H1 (cell line): ENCODE measurements around the gene TAX1BP3. TPM values are rescaled to one million over a fixed set of nuclear protein-coding genes. Genes with fewer than 3 reads are reported as not detected.

Experiments used
- CTCF ChIA-PET: fragments of 300-600 bp; sonication (Branson Sonifier 250); formaldehyde crosslinking; loops from one replicate; lab custom pipeline; 2021; ENCODE audit not compliant: partially characterized antibody; lab: Charles Lee
- POLR2A ChIA-PET: fragments of 300-600 bp; sonication (Branson Sonifier 250); formaldehyde crosslinking; loops from one replicate; lab custom pipeline; 2021; ENCODE audit warnings: inconsistent platforms; ENCODE audit not compliant: partially characterized antibody; lab: Charles Lee
- DNase-seq, 2 experiments: peaks; one replicate each; pipeline versions ENCODE4 v3.0.0 to v3.0.0-alpha.2; 2010 to 2022; ENCODE audit warnings: low spot score in 2 of 2, low read depth in 1 of 2, mixed read lengths in 1 of 2
- FAIRE-seq: peaks from 2 replicates; lab custom pipeline; 2011; peaks lifted over from hg19 to GRCh38; lab: Jason Lieb, UNC
- H2AFZ ChIP-seq: 2 replicates; pipeline ENCODE4 v1.8.1; 2012; ENCODE audit warnings: low read length, inconsistent platforms
- H2AK5ac ChIP-seq: 2 replicates; pipeline ENCODE4 v1.6.1; 2013; ENCODE audit warnings: low read depth, low read length
- H2BK120ac ChIP-seq: replicated peaks from 2 replicates; pipeline ENCODE3; 2013; ENCODE audit warnings: low read depth, low read length, inconsistent platforms
- H2BK12ac ChIP-seq: 2 replicates; pipeline ENCODE4 v1.6.1; 2013; ENCODE audit warnings: low read depth, low read length
- H2BK15ac ChIP-seq: 2 replicates; pipeline ENCODE4 v1.6.1; 2013; ENCODE audit warnings: low read length
- H2BK20ac ChIP-seq: 2 replicates; pipeline ENCODE4 v1.6.1; 2013; ENCODE audit warnings: low read length
- H2BK5ac ChIP-seq: 2 replicates; pipeline ENCODE4 v1.6.1; 2013; ENCODE audit warnings: low read depth, low read length
- H3K14ac ChIP-seq: 2 replicates; pipeline ENCODE4 v1.6.1; 2013; ENCODE audit warnings: inconsistent platforms; ENCODE audit not compliant: insufficient read length
- H3K18ac ChIP-seq: 2 replicates; pipeline ENCODE4 v1.6.1; 2013; ENCODE audit warnings: low read length; ENCODE audit errors: extremely low read depth
- H3K23ac ChIP-seq: 2 replicates; pipeline ENCODE4 v1.6.1; 2013; ENCODE audit warnings: inconsistent platforms; ENCODE audit not compliant: insufficient read length
- H3K23me2 ChIP-seq: 2 replicates; pipeline ENCODE4 v1.6.1; 2013; ENCODE audit warnings: low read depth, low read length
- H3K27ac ChIP-seq: 2 replicates; pipeline ENCODE4 v1.6.1; 2011; ENCODE audit warnings: low read depth, low read length, inconsistent platforms
- H3K27me3 ChIP-seq, 4 experiments: replicated peaks in 1 of 4; 1 replicate in 1 of 4; 2 replicates in 3 of 4; pipeline versions ENCODE4 v1.6.1 to v1.8.1; 2011 to 2013; ENCODE audit warnings: low read length in 3 of 4, mild to moderate bottlenecking in 3 of 4, inconsistent platforms in 2 of 4, mixed read lengths in 2 of 4, moderate library complexity in 1 of 4; ENCODE audit not compliant: control insufficient read depth in 3 of 4, insufficient read depth in 3 of 4; ENCODE audit errors: extremely low read depth in 1 of 4
- H3K36me3 ChIP-seq, 4 experiments: 2 replicates each; pipeline versions ENCODE4 v1.6.1 to v1.8.1; 2011 to 2013; ENCODE audit warnings: mild to moderate bottlenecking in 4 of 4, low read length in 3 of 4, moderate library complexity in 2 of 4, control low read depth in 1 of 4, inconsistent platforms in 1 of 4; ENCODE audit not compliant: insufficient read depth in 4 of 4, control insufficient read depth in 2 of 4
- H3K4ac ChIP-seq: replicated peaks from 2 replicates; pipeline ENCODE3; 2013; ENCODE audit warnings: low read length, low read depth, mixed read lengths, inconsistent platforms; ENCODE audit not compliant: insufficient read length
- H3K4me1 ChIP-seq, 4 experiments: replicated peaks in 1 of 4; 1 replicate in 1 of 4; 2 replicates in 3 of 4; pipeline versions ENCODE4 v1.6.1 to v1.8.1; 2011 to 2013; ENCODE audit warnings: low read length in 3 of 4, inconsistent platforms in 2 of 4, mixed read lengths in 1 of 4; ENCODE audit not compliant: insufficient read depth in 4 of 4, control insufficient read depth in 3 of 4
- H3K4me2 ChIP-seq, 2 experiments: 2 replicates each; pipeline versions ENCODE4 v1.6.1 to v1.8.1; 2011 to 2013; ENCODE audit warnings: low read depth in 2 of 2, low read length in 2 of 2, control low read depth in 1 of 2, inconsistent platforms in 1 of 2, mild to moderate bottlenecking in 1 of 2; ENCODE audit not compliant: insufficient read depth in 1 of 2
- H3K4me3 ChIP-seq, 4 experiments: fragments of 200-600, 300-600 bp in 1 of 4; sonication (generic), shearing (Covaris generic), sonication (Bioruptor Twin) in 1 of 4; 2 replicates each; pipeline versions ENCODE4 v1.5.1 to v1.8.1; 2011 to 2016; ENCODE audit warnings: low read length in 4 of 4, low read depth in 3 of 4, control low read depth in 2 of 4, inconsistent platforms in 2 of 4, mild to moderate bottlenecking in 2 of 4, mixed read lengths in 1 of 4, moderate library complexity in 1 of 4; ENCODE audit not compliant: insufficient read depth in 2 of 4; ENCODE audit errors: extremely low read depth in 1 of 4
- H3K56ac ChIP-seq: replicated peaks from 2 replicates; pipeline ENCODE3; 2013; ENCODE audit warnings: low read depth, mild to moderate bottlenecking, mixed read lengths, low read length, inconsistent platforms; ENCODE audit not compliant: insufficient read length
- H3K79me1 ChIP-seq: 2 replicates; pipeline ENCODE4 v1.6.1; 2013; ENCODE audit warnings: low read depth, low read length, control low read depth
- H3K79me2 ChIP-seq, 2 experiments: 2 replicates each; pipeline versions ENCODE4 v1.6.1 to v1.8.1; 2012 to 2013; ENCODE audit warnings: low read length in 2 of 2, mild to moderate bottlenecking in 2 of 2, inconsistent platforms in 1 of 2; ENCODE audit not compliant: insufficient read depth in 2 of 2, control insufficient read depth in 1 of 2
- H3K9ac ChIP-seq, 4 experiments: replicated peaks in 1 of 4; 1 replicate in 1 of 4; 2 replicates in 3 of 4; pipeline versions ENCODE4 v1.6.1 to v1.8.1; 2011 to 2013; ENCODE audit warnings: low read depth in 3 of 4, low read length in 3 of 4, control low read depth in 2 of 4, mild to moderate bottlenecking in 2 of 4, moderate library complexity in 2 of 4, inconsistent platforms in 1 of 4; ENCODE audit errors: extremely low read depth in 1 of 4
- H3K9me3 ChIP-seq, 2 experiments: 2 replicates each; pipeline versions ENCODE4 v1.6.1 to v1.8.1; 2012 to 2013; ENCODE audit warnings: mild to moderate bottlenecking in 2 of 2, moderate library complexity in 2 of 2, control low read depth in 1 of 2, inconsistent platforms in 1 of 2, low read depth in 1 of 2, low read length in 1 of 2, mixed read lengths in 1 of 2; ENCODE audit not compliant: insufficient read depth in 2 of 2
- H4K20me1 ChIP-seq, 2 experiments: replicated peaks in 1 of 2; 2 replicates each; pipeline versions ENCODE3 to v1.8.1; 2011 to 2013; ENCODE audit warnings: inconsistent platforms in 2 of 2, low read length in 2 of 2, mild to moderate bottlenecking in 1 of 2; ENCODE audit not compliant: insufficient read depth in 2 of 2, control insufficient read depth in 1 of 2
- H4K5ac ChIP-seq: 2 replicates; pipeline ENCODE4 v1.6.1; 2013; ENCODE audit warnings: low read length, low read depth, mixed read lengths, inconsistent platforms; ENCODE audit not compliant: insufficient read length
- H4K8ac ChIP-seq: 2 replicates; pipeline ENCODE4 v1.8.0; 2013; ENCODE audit warnings: mild to moderate bottlenecking, moderate library complexity, low read length, inconsistent platforms; ENCODE audit not compliant: insufficient read depth; ENCODE audit errors: extremely low read depth
- H4K91ac ChIP-seq: replicated peaks from 2 replicates; pipeline ENCODE3; 2013; ENCODE audit warnings: low read length, mixed read lengths, inconsistent platforms; ENCODE audit not compliant: insufficient read length
- CEBPB ChIP-seq: IDR thresholded peaks from 2 replicates; pipeline ENCODE4 v1.6.1; 2012; ENCODE audit warnings: low read depth, low read length
- CREB1 ChIP-seq: IDR thresholded peaks from 2 replicates; pipeline ENCODE4 v1.6.1; 2012; ENCODE audit warnings: inconsistent platforms
- KDM1A ChIP-seq: fragments of 200-600, 300-600 bp; sonication (generic); IDR thresholded peaks from 2 replicates; pipeline ENCODE4 v1.7.1; 2016; ENCODE audit warnings: mild to moderate bottlenecking, low read length, borderline replicate concordance
- KDM5A ChIP-seq: fragments of 200-600 bp; IDR thresholded peaks from 2 replicates; pipeline ENCODE4 v1.7.1; 2012; ENCODE audit warnings: mild to moderate bottlenecking, low read length, inconsistent platforms, mixed read lengths
- RAD21 ChIP-seq, 2 experiments: IDR thresholded peaks in 1 of 2; conservative IDR thresholded peaks in 1 of 2; 2 replicates each; pipeline ENCODE4 v1.6.1; 2011; ENCODE audit warnings: low read depth in 2 of 2, low read length in 2 of 2, improper control_type of control experiment in 1 of 2, inconsistent platforms in 1 of 2, mild to moderate bottlenecking in 1 of 2, moderate library complexity in 1 of 2
- RBBP5 ChIP-seq: IDR thresholded peaks from 2 replicates; pipeline ENCODE4 v1.7.1; 2012; ENCODE audit warnings: low read depth, mild to moderate bottlenecking, inconsistent platforms, low read length, moderate library complexity, borderline replicate concordance
- RFX5 ChIP-seq: IDR thresholded peaks from 2 replicates; pipeline ENCODE4 v1.6.1; 2011; ENCODE audit warnings: low read depth, low read length, improper control_type of control experiment, borderline replicate concordance
- SAP30 ChIP-seq: fragments of 300-600 bp; sonication (generic); IDR thresholded peaks from 2 replicates; pipeline ENCODE4 v1.7.1; 2012; ENCODE audit warnings: low read length, moderate library complexity, mild to moderate bottlenecking, inconsistent platforms; ENCODE audit not compliant: insufficient read depth, insufficient replicate concordance
- SIN3A ChIP-seq, 2 experiments: IDR thresholded peaks in 1 of 2; conservative IDR thresholded peaks in 1 of 2; 2 replicates each; pipeline ENCODE4 v1.6.1; 2011 to 2012; ENCODE audit warnings: low read length in 2 of 2, improper control_type of control experiment in 1 of 2, low read depth in 1 of 2, mild to moderate bottlenecking in 1 of 2
- SP4 ChIP-seq: IDR thresholded peaks from 2 replicates; pipeline ENCODE4 v1.6.1; 2012; ENCODE audit warnings: low read length, inconsistent platforms
- TAF7 ChIP-seq: optimal IDR thresholded peaks from 2 replicates; pipeline ENCODE3; 2011; ENCODE audit warnings: low read depth, mild to moderate bottlenecking, inconsistent platforms, low read length, moderate library complexity, borderline replicate concordance
- TEAD4 ChIP-seq: IDR thresholded peaks from 2 replicates; pipeline ENCODE4 v1.6.1; 2012; ENCODE audit warnings: low read depth, low read length, inconsistent platforms, mixed read lengths
- WGBS, 2 experiments: shearing (Covaris generic) in 1 of 2; methylation state at CpG; one replicate each; pipeline versions ENCODE4 v1.1.6 to v1.1.7; 2013 to 2015; ENCODE audit warnings: low lambda C conversion rate in 2 of 2, mixed read lengths in 2 of 2, inconsistent platforms in 1 of 2, low coverage in 1 of 2, missing lambda C conversion rate in 1 of 2; ENCODE audit not compliant: insufficient replicate concordance in 2 of 2, insufficient coverage in 1 of 2, insufficient read length in 1 of 2; ENCODE audit errors: extremely low coverage in 1 of 2, missing lambda C conversion rate in 1 of 2; 5-methylcytosine and 5-hydroxymethylcytosine counted together
- polyA plus RNA-seq, 7 experiments: library from polyadenylated mRNA; depleted of rRNA in 3 of 7; stranded (reverse) in 5 of 7; unstranded in 2 of 7; fragments of >200 nt in 5 of 7; fragments of 200-250 nt in 2 of 7; gene quantifications; 1 replicate in 5 of 7; 2 replicates in 1 of 7; 4 replicates in 1 of 7; pipeline versions ENCODE4 v1.2.1 to v1.2.3, GENCODE V29; 2011 to 2013; ENCODE audit warnings: missing spikeins in 2 of 7, mixed read lengths in 2 of 7
- total RNA-seq: library from RNA; stranded (reverse); fragmentation: NEBNext Ultra II Directional; extraction: Animal tissue kit (Norgen Biotek cat#: 25700); gene quantifications from 2 replicates; pipeline ENCODE4 v1.2.1, GENCODE V29; 2021

Gene TAX1BP3
- total and polyA plus RNA-seq, 2 of the 8 experiments (the other 6 are each of a cell fraction or from before 2014, with no cell fraction given), result 65.3 to 81.8 TPM

DNA sequence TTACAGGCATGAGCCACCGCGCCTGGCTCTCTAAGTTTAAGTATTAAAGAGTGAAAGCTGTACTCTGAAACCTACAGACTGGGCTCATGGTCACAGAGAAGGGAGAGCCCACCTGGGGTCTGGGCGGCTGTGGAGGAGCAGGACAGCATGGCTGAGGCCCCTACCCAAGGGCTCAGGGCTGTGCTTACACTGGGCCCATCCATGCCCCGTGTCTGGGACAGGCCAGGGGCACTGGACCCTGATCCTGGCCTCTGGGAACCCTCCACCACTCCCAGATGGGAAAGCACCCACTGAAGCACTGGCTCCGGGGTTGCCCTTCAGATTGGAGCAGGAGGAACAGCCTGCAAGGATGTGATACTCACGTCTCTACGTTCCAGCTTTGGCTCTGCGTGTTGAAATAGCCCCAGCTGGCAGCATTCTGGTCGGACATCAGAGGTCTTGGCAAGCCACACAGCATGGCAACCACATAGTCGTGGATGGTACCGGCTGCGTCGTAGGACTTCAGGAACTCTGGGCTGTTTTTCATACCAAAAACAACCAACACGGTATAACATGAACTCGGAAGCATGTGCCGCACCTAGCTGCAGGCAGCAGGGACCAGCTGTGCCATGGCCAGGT, 45.3 kb downstream of the TAX1BP3 start:
- H3K56ac ChIP-seq, result no peak overlapping the region
- H4K91ac ChIP-seq, result no peak overlapping the region
- no peak overlapping the region for H2AK5ac ChIP-seq
- H2BK5ac ChIP-seq, result no peak overlapping the region
- no peak overlapping the region for H3K23ac ChIP-seq
- WGBS, 2 experiments, result 88% methylated on average over 16 of the region's 16 CpGs; no CpG with 5 or more reads in 1 of the 2 experiments
- H2BK20ac ChIP-seq, result no peak overlapping the region
- DNase-seq (no peak), FAIRE-seq (no peak)
- H3K79me2 ChIP-seq, result no peaks in the 10 kb centered on the region
- H2BK15ac ChIP-seq, result no peak overlapping the region
- POLR2A ChIA-PET, result interaction anchor here (1.3 kb wide), 2 partner anchors 9 to 11 kb away, joined by 4 to 6 read pairs; no protein-coding TSS in a partner anchor
- H4K8ac ChIP-seq, result no peak overlapping the region
- H3K27ac ChIP-seq, result no peak overlapping the region
- CTCF ChIA-PET, result interaction anchor here (1.0 to 1.4 kb wide), 2 partner anchors 20 to 60 kb away, joined by 4 read pairs; no protein-coding TSS in a partner anchor
- no peaks in the 10 kb centered on the region; the same call in 1 of the 2 replicates for H3K79me1 ChIP-seq
- H3K23me2 ChIP-seq, result no peaks in the 10 kb centered on the region
- H2AFZ ChIP-seq, result no peak overlapping the region
- H3K9me3 ChIP-seq, result no peaks in the 10 kb centered on the region
- peaks cover 14 to 55% (median 35%) of the 10 kb centered on the region in 4 experiments; a peak in 7 of 8 replicates for H3K36me3 ChIP-seq
- H3K4me1 ChIP-seq, result no peaks in the 10 kb centered on the region
- H2BK120ac ChIP-seq, result no peak overlapping the region
- H3K27me3 ChIP-seq, result no peaks in the 10 kb centered on the region
- no peak overlapping the region for H3K18ac ChIP-seq
- H3K4me3 ChIP-seq, result no peak overlapping the region
- no peak overlapping the region for H3K14ac ChIP-seq
- H4K20me1 ChIP-seq, result peaks cover 0 to 6% of the 10 kb centered on the region in 2 experiments
- no peak overlapping the region for H2BK12ac ChIP-seq
- no peak overlapping the region for H3K4ac ChIP-seq
- no peak overlapping the region for H3K4me2 ChIP-seq
- no peak overlapping the region for H3K9ac ChIP-seq
- H4K5ac ChIP-seq, result no peak overlapping the region
- TF ChIP-seq RBBP5 (no peak), TAF7 (no peak), SAP30 (no peak), RAD21 (IDR thresholded peaks at IDR 0.05 in 1 of 2, conservative IDR thresholded peaks at IDR 0.05 in 1 of 2; ENCODE audit: low read depth in 2 of 2, low read length in 2 of 2) (no peak), SIN3A (conservative IDR thresholded peaks at IDR 0.05 in 1 of 2, IDR thresholded peaks at IDR 0.05 in 1 of 2; ENCODE audit: low read depth in 1 of 2, low read length in 2 of 2) (no peak), CEBPB (no peak), TEAD4 (no peak), KDM5A (no peak), KDM1A (no peak), CREB1 (no peak), SP4 (no peak), RFX5 (no peak)
